Activated T-helper 2 cell treated with anti-CD3 and anti-CD28 coated beads, Interferon-gamma antibody, Interleukin-2, Interleukin-4, amounts not matched to agents 10 μg/mL and 5 μg/mL and 100 μg/mL, durations not matched to agents 14 hours and 24 hours and 36 hours (primary cell): ENCODE measurements around the gene IFI27L2. TPM values are rescaled to one million over a fixed set of nuclear protein-coding genes. Genes with fewer than 3 reads are reported as not detected.

Experiments
- DNase-seq: peaks from one replicate; pipeline ENCODE4 v3.0.0; 2021; ENCODE audit warnings: low spot score
- H3K27ac Mint-ChIP-seq: one replicate; pipeline ENCODE4 v1.8.0; 2021; ENCODE audit warnings: mixed read lengths
- H3K27me3 Mint-ChIP-seq: one replicate; pipeline ENCODE4 v1.8.0; 2021; ENCODE audit warnings: low read depth, mixed read lengths
- H3K36me3 Mint-ChIP-seq: one replicate; pipeline ENCODE4 v1.8.0; 2021; ENCODE audit warnings: low read depth, mixed read lengths
- H3K4me1 Mint-ChIP-seq: one replicate; pipeline ENCODE4 v1.8.0; 2021; ENCODE audit warnings: low read depth, mixed read lengths
- H3K4me3 Mint-ChIP-seq: one replicate; pipeline ENCODE4 v1.8.0; 2021; ENCODE audit warnings: low read depth, mild to moderate bottlenecking, moderate library complexity, mixed read lengths
- H3K9me3 Mint-ChIP-seq: one replicate; pipeline ENCODE4 v1.8.0; 2021; ENCODE audit warnings: mixed read lengths
- intact Hi-C: fragments of 100-400 bp; cut with micrococcal nuclease; formaldehyde crosslinking; loops from one replicate; pipeline ENCODE4 v1.15.1; 2023
- total RNA-seq: library from RNA; stranded (reverse); gene quantifications from 2 replicates; pipeline ENCODE4 v1.2.3, GENCODE V29; 2022

Gene IFI27L2
- total RNA-seq, 1 donor from 2014 or later, result 47.4 TPM

GRCh38 chr14:94077823-94078222 lies 51.6 kb downstream of the IFI27L2 start:
- Mint-ChIP-seq H3K36me3 (peaks cover 74% of the 10 kb centered on the region), H3K27ac (no peak overlapping the region), H3K27me3 (no peaks in the 10 kb centered on the region), H3K9me3 (peaks cover 24% of the 10 kb centered on the region), H3K4me1 (peaks cover 47% of the 10 kb centered on the region), H3K4me3 (peak overlapping the region; percentile 55)
- intact Hi-C loops, result no loop called here
- DNase-seq, result no peak

Other genes starting within 250 kb of the IFI27L2 start
- gene FAM181A, start 202.3 kb downstream of the IFI27L2 start, total RNA-seq, result not detected in 2 replicates
- 19.8 TPM in 2 replicates for gene ASB2, start 153.0 kb downstream of the IFI27L2 start, total RNA-seq
- gene CCDC197, start 132.3 kb downstream of the IFI27L2 start, total RNA-seq, result 0.11 TPM in 1 of 2 replicates, not detected in the other
- gene OTUB2, start 103.3 kb downstream of the IFI27L2 start, total RNA-seq, result 2.1 and 2.3 TPM in 2 replicates
- gene DDX24, start 48.4 kb downstream of the IFI27L2 start, total RNA-seq, result 276 and 277 TPM in 2 replicates
- 27.7 and 31.2 TPM in 2 replicates for gene IFI27L1, start 48.3 kb downstream of the IFI27L2 start, total RNA-seq
- 2.1 and 5.2 TPM in 2 replicates for gene IFI27, start 18.9 kb downstream of the IFI27L2 start, total RNA-seq
- 1.2 and 1.8 TPM in 2 replicates for gene PPP4R4, start 44.7 kb upstream of the IFI27L2 start, total RNA-seq
- gene SERPINA10, start 163.7 kb upstream of the IFI27L2 start, total RNA-seq, result not detected in 2 replicates
- gene SERPINA6, start 193.7 kb upstream of the IFI27L2 start, total RNA-seq, result not detected in 2 replicates
- not detected in 2 replicates for gene SERPINA2, start 237.1 kb upstream of the IFI27L2 start, total RNA-seq